GM08714 (cell line): Measurements from ENCODE around the gene NCAPH2.
"Not testable (repeated sequence)": the region's sequence is repeated elsewhere in the genome, so short reads cannot be mapped to it uniquely, and the experiment has no call there.

Experiments
- H3K4me3 ChIP-seq: fragments of 200-500 bp; sonication (Bioruptor generic); 2 replicates; pipeline ENCODE4 v1.5.1; 2014; ENCODE audit warnings: mild to moderate bottlenecking, low read length, inconsistent platforms
- ZNF274 ChIP-seq: IDR thresholded peaks from 2 replicates; pipeline ENCODE4 v1.6.1; 2012; ENCODE audit warnings: mild to moderate bottlenecking, low read depth, low read length

The NCAPH2 gene

DNA sequence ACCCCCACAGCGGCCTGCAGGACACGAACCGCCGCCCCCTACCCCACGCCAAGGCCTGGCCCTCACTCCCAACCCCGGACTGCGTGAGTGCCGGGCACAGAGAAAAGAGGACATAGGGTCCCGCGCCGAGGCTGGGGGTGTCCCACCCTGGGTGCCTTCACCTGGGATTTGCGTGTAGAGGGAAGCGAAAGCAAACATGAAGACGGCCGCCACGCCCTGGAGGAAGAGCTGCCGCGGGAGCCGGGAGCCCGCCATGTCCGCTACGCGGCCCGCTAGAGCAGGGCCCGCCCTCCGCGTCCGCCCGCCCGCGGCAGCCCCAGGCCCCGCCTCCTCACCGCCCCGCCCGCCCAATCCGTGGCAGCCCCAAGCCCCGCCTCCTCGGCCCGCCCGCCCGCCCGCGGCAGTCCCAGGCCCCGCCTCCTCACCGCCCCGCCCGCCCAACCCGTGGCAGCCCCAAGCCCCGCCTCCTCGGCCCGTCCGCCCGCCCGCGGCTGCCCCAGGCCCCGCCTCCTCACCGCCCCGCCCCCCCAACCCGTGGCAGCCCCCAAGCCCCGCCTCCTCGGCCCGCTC, 518 bp upstream of the NCAPH2 start, which contains the start of gene LMF2:
Gene LMF2 (minus strand): TSS at position 282 of the 570 bp plus-strand sequence. CDS start 27 bp downstream, at position 255.
- TF ChIP-seq ZNF274 = no peak
- peak within 1 kb of the TSS; percentile 87 for H3K4me3 ChIP-seq

DNA sequence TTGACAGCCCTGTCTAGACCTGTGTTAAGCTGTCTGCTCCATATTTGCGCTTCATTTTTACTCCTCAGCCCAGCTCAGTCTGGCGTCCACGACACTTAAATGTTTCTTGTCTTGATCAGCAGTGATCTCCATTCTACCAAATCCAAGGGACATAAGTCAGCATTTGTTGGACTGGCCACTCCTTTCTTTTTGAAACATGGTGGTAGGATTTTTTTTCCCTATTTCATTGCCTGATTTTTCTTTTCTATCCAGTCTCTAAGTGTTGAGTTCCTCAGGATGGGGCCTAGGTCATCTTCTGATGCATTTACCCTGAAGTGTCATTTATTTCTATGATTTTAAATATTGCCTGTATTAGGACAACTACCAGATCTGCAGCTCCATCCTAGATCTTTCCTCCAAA, 873 bp downstream of the NCAPH2 start:
- TF ChIP-seq ZNF274 = no peak
- peak overlapping the region; percentile 87 for H3K4me3 ChIP-seq

DNA sequence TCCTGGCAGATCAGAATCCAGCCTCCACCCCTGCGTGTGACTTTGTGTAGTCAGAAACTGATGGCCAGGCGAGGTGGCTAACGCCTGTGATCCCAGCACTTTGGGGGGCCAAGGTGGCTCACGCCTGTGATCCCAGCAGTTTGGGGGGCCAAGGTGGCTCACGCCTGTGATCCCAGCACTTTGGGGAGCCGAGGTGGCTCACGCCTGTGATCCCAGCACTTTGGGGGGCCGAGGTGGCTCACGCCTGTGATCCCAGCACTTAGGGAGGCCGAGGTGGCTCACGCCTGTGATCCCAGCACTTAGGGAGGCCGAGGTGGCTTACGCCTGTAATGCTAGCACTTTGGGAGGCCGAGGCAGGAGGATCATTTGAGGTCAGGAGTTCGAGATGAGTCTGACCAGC, 5.2 kb downstream of the NCAPH2 start:
- no peak for TF ChIP-seq ZNF274
- H3K4me3 ChIP-seq = no peak overlapping the region

DNA sequence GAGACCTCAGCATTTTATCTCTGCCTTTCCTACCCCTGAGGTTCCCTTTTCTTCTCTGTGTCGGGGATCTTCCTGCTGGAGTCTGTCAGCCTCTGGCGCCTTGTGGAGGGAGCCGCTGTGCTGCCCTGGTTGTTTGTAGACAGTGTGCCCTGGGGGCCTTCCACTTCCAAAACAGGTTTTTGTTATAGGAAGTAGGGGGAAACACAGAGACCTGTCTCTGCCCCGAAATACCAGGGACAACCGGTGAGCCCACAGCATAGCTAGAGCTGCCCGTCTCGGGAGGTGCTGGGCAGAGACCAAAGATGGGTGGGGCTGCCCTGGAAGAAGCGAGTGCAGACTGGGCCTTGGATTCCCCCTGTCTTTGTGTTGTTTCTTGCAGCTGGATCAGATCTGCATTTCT, 8.0 kb downstream of the NCAPH2 start:
- no peak overlapping the region for H3K4me3 ChIP-seq
- TF ChIP-seq ZNF274 = no peak

DNA sequence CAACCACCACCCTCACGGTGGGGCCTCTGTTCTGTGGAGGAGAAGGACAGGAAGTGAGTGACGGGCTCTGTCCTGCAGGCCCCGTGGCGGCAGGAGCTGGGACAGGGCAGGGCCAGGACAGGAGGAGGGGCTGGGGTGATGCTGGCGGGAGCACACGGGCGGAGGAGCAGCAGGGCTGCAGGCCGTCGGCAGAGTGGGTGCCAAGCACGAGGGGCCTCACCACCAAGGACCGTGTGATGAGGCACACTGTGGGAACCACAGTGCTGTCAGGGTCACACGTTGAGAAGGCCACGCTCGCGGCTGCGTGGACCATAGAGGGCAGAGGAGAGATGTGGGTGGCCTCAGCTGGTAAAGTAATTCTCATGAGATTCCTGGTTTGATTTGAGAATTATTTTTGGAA, 8.9 kb downstream of the NCAPH2 start:
- TF ChIP-seq ZNF274 = no peak
- no peak overlapping the region for H3K4me3 ChIP-seq

DNA sequence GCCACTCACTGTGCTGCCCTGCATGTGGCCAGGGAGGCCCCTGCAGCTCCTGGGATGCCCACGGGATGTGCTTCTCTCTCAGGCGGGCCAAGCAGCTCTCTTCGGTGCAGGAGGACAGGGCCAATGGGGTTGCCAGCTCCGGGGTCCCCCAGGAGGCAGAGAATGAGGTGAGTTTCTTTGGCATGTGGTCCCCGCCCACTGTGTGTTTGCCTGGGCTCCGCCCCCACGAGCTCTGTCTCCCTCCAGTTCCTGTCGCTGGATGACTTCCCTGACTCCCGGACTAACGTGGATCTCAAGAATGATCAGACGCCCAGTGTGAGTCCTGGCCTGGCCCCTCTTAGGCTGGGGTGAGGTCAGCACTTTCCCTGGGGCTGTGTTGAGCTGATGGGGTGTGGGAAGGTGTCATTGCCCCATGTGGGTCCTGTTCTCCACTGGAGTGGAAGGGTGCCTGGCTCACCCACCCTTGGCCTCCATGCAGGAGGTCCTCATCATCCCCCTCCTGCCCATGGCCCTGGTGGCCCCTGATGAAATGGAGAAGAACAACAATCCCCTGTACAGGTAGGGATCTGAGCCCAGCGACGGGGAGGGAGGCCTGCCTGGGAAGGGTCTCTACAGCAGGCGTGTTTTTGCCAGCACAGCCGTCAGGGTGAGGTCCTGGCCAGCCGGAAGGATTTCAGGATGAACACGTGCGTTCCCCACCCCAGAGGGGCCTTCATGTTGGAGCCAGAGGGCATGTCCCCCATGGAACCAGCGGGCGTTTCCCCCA, 9.7 kb downstream of the NCAPH2 start:
- no peak overlapping the region for H3K4me3 ChIP-seq
- TF ChIP-seq ZNF274 = no peak

DNA sequence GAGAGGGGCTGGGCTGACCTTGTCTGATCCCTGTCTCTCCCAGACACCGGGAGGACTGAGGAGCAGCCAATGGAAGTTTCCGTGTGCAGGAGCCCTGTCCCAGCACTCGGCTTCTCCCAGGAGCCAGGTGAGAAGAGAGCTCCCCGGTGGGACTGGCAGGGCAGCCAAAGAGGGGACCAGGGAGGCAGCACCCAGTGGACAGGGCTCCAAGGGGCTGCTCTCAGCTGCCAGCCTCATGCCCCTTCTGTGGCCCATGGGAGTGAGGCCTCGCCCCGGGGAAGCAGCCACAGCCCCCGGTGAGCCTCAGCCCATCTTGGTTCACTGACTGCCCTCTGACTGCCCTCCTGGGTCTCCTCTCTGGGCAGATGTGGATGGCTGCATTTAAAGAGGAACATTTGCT, 10.6 kb downstream of the NCAPH2 start:
- no peak for TF ChIP-seq ZNF274

DNA sequence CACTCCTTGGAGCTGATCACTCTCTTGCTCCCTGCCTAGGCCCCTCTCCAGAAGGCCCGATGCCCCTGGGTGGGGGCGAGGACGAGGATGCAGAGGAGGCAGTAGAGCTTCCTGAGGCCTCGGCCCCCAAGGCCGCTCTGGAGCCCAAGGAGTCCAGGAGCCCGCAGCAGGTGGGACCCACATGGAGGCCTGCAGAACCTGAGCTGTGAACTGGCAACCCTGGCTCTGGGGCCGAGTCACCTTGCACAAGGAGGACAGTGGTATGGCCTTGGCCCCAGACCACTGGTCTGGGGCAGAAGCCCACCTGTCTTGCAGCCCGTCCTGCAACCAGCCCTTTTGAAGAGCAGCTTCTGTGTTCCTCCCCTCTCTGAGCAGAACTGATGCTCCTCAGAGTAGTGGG, 11.1 kb downstream of the NCAPH2 start:
- no peak for TF ChIP-seq ZNF274

More for the DNA sequence above, 10.6 kb downstream of the NCAPH2 start:
- no peak overlapping the region for H3K4me3 ChIP-seq

DNA sequence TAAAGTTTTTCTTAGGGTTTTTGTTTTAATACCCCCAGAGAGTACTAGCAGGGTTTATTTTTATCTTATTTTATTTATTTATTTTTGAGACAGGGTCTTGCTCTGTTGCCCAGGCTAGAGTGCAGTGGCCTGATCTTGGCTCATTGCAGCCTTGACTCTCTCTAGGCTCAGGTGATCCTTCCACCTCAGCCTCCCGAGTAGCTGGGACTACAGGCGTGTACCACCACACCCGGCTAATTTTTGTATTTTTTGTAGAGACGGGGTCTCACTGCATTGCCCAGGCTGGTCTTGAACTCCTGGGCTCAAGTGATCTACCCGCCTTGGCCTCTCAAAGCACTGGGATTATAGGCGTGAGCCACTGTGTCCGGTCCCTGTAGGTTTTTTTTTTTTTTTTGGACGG, 12.2 kb downstream of the NCAPH2 start:
- not testable (repeated sequence) for H3K4me3 ChIP-seq

More for the DNA sequence above, 11.1 kb downstream of the NCAPH2 start:
- H3K4me3 ChIP-seq = no peak overlapping the region

DNA sequence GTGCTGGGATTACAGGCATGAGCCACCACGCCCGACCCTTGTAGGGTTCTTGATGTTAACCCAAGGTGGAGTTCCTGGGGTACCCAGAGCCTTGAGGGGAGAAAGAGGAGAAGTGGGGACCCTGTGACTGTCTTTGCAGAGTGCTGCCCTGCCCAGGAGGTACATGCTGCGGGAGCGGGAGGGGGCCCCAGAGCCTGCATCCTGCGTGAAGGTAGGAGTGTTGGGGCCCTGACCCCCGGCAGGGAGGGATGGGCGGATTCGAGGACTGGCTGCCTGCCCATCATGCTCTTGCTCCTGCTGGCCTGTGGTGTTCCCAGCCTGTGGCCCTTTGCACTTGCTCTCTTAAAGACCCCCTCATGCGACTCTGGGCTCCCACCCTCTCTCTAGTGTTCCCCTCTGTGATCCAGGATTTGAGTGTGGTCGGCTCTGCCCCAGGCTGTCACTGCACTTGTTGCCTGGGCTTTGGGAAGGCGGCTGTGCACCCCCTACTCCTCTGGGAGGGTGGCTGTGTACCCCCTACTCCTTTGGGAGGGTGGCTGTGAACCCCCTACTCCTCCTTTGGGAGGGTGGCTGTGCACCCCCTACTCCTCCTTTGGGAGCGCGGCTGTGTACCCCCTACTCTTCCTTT, 12.9 kb downstream of the NCAPH2 start:
- H3K4me3 ChIP-seq = no peak overlapping the region
- no peak for TF ChIP-seq ZNF274

DNA sequence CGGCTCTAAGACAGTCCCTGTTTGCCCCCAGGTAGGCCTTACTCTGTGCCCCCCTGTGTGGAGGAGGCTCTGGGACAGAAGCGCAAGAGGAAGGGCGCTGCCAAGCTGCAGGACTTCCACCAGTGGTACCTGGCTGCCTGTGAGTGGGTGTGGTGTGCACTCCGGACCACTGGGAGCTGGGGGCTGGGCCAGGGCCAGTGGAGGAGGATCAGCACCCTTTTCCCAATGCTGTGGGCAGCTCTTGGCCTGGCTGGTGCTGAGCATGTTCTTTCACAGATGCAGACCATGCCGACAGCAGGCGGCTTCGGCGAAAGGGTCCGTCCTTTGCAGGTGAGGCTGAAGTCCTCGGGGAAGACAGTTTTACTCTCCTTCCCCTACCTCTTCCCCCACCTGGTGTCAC, 13.7 kb downstream of the NCAPH2 start:
- TF ChIP-seq ZNF274 = no peak
- no peak overlapping the region for H3K4me3 ChIP-seq

DNA sequence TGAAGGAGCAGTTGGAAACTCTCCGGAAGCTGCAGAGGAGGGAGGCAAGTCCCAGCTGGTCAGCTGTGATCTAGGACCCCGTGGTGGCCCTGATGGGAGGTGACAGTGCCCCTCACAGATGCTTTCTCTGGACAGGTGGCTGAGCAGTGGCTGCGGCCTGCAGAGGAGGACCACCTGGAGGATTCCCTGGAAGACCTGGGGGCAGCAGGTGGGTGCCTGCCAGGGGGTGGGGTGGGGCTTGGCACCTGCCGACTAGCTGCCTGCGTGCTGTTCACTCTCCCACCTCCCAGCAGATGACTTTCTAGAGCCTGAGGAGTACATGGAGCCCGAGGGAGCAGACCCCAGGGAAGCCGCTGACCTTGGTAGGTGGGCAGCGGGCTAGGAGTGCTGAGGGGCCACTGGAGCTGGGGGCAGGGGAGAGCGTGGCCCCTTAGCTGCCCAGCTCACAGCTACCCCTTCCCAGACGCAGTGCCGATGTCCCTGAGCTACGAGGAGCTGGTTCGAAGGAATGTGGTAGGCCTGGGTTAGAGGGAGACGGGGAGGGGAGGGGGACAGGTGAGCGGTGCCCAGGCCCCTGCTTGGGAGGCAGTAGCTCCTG, 14.3 kb downstream of the NCAPH2 start:
- TF ChIP-seq ZNF274 = no peak
- no peak overlapping the region for H3K4me3 ChIP-seq

DNA sequence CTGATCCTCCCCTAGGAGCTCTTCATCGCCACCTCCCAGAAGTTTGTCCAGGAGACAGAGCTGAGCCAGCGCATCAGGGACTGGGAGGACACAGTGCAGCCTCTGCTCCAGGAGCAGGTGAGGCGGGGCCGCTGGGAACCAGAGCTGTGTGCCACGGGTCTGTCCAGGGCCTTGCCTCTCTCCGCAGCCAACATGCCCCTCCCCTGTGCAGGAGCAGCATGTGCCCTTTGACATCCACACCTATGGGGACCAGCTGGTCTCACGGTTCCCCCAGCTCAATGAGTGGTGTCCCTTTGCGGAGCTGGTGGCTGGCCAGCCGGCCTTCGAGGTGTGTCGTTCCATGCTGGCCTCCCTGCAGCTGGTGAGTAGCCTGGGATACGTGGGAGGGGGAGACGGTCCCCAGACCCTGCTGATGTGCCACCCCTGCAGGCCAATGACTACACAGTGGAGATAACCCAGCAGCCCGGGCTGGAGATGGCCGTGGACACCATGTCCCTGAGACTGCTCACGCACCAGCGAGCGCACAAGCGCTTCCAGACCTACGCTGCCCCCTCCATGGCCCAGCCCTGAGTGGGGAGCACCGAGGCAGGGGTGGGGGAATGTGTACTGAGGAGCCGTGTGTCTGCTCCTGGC, 14.9 kb downstream of the NCAPH2 start:
- TF ChIP-seq ZNF274 = no peak

DNA sequence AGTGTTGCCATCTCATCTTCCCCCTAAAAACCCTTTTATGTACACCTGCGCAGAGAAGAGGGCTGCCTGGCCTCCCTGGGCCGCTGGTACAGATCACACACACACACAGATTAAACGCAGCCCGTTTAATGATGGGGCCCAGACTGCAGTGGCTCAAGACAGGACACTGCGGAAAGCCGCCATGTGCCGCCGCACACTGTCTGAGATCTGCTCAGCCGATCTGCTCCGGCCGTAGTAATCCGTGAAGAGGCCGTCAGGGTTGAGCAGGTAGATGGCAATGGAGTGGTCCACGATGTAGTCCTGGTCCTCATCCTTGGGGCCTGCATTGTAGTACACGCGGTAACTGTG, 15.4 kb downstream of the NCAPH2 start:
- no peak overlapping the region for H3K4me3 ChIP-seq
- no peak for TF ChIP-seq ZNF274

More for the DNA sequence above, 14.9 kb downstream of the NCAPH2 start:
- no peak overlapping the region for H3K4me3 ChIP-seq
